Cardiac fibroblast (primary cell): ENCODE results near the gene RBBP8NL.

ENCODE experiments used
- DNase-seq, 2 donors: peaks; one replicate each; pipeline versions ENCODE4 v3.0.0 to v3.0.0-alpha.2; 2010; ENCODE audit warnings: low read depth in 2 of 2
- H3K4me3 ChIP-seq, 2 donors: replicated peaks in 1 of 2; 1 replicate in 1 of 2; 2 replicates in 1 of 2; pipeline ENCODE4 v1.5.1; 2011; ENCODE audit warnings: low read depth in 2 of 2, low read length in 2 of 2, mild to moderate bottlenecking in 2 of 2, moderate library complexity in 1 of 2
- CTCF ChIP-seq: IDR thresholded peaks from one replicate; pipeline ENCODE4 v1.5.1; 2011; ENCODE audit warnings: low read depth, mild to moderate bottlenecking, low read length, inconsistent platforms

RBBP8NL gene

GRCh38 chr20:62473717-62474603 lies 46.6 kb upstream of the RBBP8NL start:
- H3K4me3 ChIP-seq: no peak overlapping the region
- no peak for TF ChIP-seq CTCF
- no peak for DNase-seq

GRCh38 chr20:62472941-62473585 lies 45.7 kb upstream of the RBBP8NL start:
- DNase-seq: no peak
- TF ChIP-seq CTCF: no peak
- no peak overlapping the region for H3K4me3 ChIP-seq

- no peak for TF ChIP-seq CTCF
- DNase-seq: no peak
- no peak overlapping the region for H3K4me3 ChIP-seq
These were observed 45.0 kb upstream of the RBBP8NL start for GRCh38 chr20:62472138-62472940.

- H3K4me3 ChIP-seq: no peak overlapping the region
- no peak for TF ChIP-seq CTCF
- DNase-seq: no peak
These were observed 43.1 kb upstream of the RBBP8NL start for GRCh38 chr20:62470459-62470858.

GRCh38 chr20:62470001-62470400 lies 42.7 kb upstream of the RBBP8NL start:
- TF ChIP-seq CTCF: no peak
- no peak overlapping the region for H3K4me3 ChIP-seq

GRCh38 chr20:62469352-62469751 lies 42.0 kb upstream of the RBBP8NL start:
- DNase-seq: no peak
- TF ChIP-seq CTCF: no peak
- no peak overlapping the region for H3K4me3 ChIP-seq

More at GRCh38 chr20:62470001-62470400, 42.7 kb upstream of the RBBP8NL start:
- no peak for DNase-seq
